ENCODE measurements around the gene SLC25A19.

Gene SLC25A19

DNA sequence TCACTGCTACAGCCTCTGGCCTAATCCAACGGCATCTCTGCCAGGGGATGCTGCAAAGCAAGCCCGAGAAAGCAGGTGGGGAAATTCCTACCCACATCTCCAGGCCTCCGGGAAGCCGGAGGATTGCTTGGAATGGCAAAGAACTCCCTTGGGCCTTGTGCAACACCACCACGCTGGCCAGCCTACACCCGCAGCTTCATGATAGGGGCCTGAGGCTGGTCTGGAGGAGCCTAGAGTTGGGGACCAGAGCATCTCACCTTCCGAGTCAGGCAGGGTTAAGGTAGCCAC lies 48.1 kb downstream of the SLC25A19 start:
- peaks cover 5% of the 10 kb centered on the region for H3K4me1 ChIP-seq (ENCODE audit: control insufficient read depth, insufficient read depth, low read length, poor library complexity, severe bottlenecking)
- H3K4me3 ChIP-seq (ENCODE audit: extremely low read depth, insufficient read depth, low read length, poor library complexity, severe bottlenecking): no peak overlapping the region
- no peaks in the 10 kb centered on the region for H3K9me3 ChIP-seq (ENCODE audit: control insufficient read depth, low read length)
- 96 to 97% methylated on average over 6 to 7 of the region's 7 CpGs for WGBS, 2 experiments (ENCODE audit: insufficient coverage in 2 of 2)
- peaks cover 91% of the 10 kb centered on the region for H3K36me3 ChIP-seq (ENCODE audit: control insufficient read depth, insufficient read depth, low read length)
- peak overlapping the region; percentile 5 for H3K27ac ChIP-seq (ENCODE audit: low read depth, low read length, severe bottlenecking)

DNA sequence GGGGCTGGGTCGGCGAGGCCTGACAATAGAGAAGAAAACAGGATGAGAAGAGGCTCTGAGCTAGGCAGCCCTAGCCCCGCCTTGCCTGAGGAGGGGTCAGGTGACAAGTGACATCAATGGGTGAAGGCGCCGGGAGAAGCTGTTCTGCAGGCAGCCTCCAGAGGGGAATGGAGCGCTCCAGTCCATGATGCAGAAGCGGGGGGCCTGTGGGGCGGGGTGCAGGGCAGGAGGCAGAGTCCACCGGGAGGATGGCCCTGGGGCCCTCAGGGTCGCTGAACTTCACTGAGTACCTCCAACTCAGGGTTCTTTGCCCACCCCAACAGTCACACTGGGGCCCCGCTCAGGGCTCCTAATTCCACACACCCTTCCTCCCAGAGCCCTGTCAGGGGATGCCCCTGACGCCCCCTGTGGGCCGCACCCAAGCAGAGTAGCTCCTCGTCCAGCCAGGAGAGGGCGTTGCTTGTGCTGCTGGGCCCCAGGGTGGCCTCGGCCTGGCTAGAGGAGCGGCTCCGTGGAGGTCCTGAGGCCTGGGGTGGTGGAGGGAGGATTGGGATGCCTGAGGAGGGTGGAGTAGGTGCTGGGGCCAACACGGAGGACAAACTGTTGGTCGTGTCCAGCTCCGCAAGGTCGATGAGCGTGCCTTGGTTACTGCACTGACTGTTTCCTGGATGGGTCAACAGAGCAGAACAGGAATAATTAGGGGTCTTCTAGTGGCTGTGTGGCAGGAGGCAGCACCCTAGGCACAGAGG lies 48.7 kb downstream of the SLC25A19 start:
- H3K4me1 ChIP-seq (ENCODE audit: control insufficient read depth, insufficient read depth, low read length, poor library complexity, severe bottlenecking): peaks cover 5% of the 10 kb centered on the region
- 75 to 84% methylated on average over 16 to 21 of the region's 23 CpGs for WGBS, 2 experiments (ENCODE audit: insufficient coverage in 2 of 2)
- no peaks in the 10 kb centered on the region for H3K9me3 ChIP-seq (ENCODE audit: control insufficient read depth, low read length)
- no peak overlapping the region for H3K4me3 ChIP-seq (ENCODE audit: extremely low read depth, insufficient read depth, low read length, poor library complexity, severe bottlenecking)
- H3K27ac ChIP-seq (ENCODE audit: low read depth, low read length, severe bottlenecking): peak overlapping the region; percentile 5
- peaks cover 91% of the 10 kb centered on the region for H3K36me3 ChIP-seq (ENCODE audit: control insufficient read depth, insufficient read depth, low read length)

DNA sequence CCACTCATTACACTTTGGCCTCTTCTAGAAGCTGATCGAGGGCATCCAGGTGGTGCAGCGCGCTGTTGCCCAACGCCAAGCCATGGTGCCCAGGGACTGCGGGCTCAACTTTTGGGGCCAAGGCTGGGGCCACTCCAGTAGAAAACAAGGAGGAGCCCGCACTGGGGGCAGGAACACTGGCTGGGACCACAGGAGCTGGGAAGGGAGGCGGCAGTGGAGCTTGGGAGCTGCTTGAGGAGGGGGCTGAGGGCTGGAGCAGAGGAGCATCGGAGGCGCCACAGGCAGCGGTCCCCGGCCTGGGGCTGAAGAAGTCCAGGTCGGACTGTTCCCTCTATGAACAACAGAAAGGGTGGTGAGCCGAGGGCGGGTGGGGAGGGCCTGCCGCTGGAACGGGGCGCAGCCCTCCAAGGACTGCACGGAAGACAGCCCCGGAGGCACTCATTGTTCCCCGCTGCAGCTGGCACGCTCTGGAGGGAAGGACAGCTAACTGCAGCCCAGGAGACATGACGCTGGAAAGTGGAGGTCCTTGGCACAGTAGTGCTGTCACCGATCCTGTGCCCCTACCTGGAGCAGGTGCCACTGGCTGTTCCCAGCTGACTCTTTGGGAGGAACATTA lies 49.3 kb downstream of the SLC25A19 start:
- no peaks in the 10 kb centered on the region for H3K9me3 ChIP-seq (ENCODE audit: control insufficient read depth, low read length)
- no peak overlapping the region for H3K4me3 ChIP-seq (ENCODE audit: extremely low read depth, insufficient read depth, low read length, poor library complexity, severe bottlenecking)
- peaks cover 5% of the 10 kb centered on the region for H3K4me1 ChIP-seq (ENCODE audit: control insufficient read depth, insufficient read depth, low read length, poor library complexity, severe bottlenecking)
- 95 to 96% methylated on average over 19 to 23 of the region's 23 CpGs for WGBS, 2 experiments (ENCODE audit: insufficient coverage in 2 of 2)
- peaks cover 91% of the 10 kb centered on the region for H3K36me3 ChIP-seq (ENCODE audit: control insufficient read depth, insufficient read depth, low read length)
- H3K27ac ChIP-seq (ENCODE audit: low read depth, low read length, severe bottlenecking): no peak overlapping the region

DNA sequence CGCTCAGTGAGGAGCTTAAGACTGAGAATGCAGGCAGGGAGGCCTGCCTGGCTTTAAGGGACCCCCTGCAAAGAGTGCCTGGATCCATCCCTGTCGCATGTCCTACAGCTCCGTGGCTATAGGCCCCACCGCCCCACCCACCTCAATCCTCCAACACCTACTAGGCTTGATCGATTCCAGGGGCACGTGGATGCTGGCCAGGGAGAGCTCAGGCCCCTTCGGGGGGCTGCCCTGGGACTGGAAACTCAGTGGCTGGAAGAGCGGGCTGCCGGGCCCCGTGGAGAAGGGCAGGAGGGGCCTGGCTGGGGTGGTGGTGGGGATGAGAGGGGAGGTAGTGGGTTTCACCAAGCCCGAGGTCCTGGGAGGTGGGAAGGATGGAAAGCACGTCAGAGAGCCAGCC lies 50.0 kb downstream of the SLC25A19 start:
- Histone ChIP-seq H3K36me3 (ENCODE audit: control insufficient read depth, insufficient read depth, low read length) (peaks cover 91% of the 10 kb centered on the region), H3K9me3 (ENCODE audit: control insufficient read depth, low read length) (no peaks in the 10 kb centered on the region), H3K27ac (ENCODE audit: low read depth, low read length, severe bottlenecking) (no peak overlapping the region), H3K4me3 (ENCODE audit: extremely low read depth, insufficient read depth, low read length, poor library complexity, severe bottlenecking) (no peak overlapping the region), H3K4me1 (ENCODE audit: control insufficient read depth, insufficient read depth, low read length, poor library complexity, severe bottlenecking) (peaks cover 5% of the 10 kb centered on the region)
- 92 to 99% methylated on average over 6 to 8 of the region's 12 CpGs for WGBS, 2 experiments (ENCODE audit: insufficient coverage in 2 of 2)

DNA sequence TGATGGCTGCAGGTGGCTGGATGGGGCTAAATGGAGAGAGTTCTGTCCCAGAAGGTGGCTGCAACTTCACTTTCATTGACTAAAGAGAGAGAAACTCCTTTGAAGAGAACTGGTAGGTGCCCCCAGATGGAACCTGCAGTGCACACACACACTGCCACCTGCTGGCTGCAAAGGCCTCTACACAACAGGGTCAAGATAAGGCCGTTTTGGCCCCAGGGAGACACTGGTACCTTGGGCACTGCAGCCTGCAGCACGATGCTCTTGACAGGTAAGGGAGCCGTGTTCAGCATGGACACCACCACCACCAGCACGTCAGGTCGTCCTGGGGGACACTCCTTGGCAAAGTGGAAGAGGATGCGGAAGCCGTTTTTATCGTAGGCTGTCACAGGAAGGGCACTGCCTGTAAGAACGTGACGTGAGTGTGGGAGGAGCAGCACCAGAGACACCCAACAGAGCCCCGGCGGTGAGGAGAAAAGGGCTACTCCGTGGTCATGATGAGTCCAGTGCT lies 50.5 kb downstream of the SLC25A19 start:
- 82 to 83% methylated on average over 11 to 13 of the region's 13 CpGs for WGBS, 2 experiments (ENCODE audit: insufficient coverage in 2 of 2)
- Histone ChIP-seq H3K9me3 (ENCODE audit: control insufficient read depth, low read length) (no peaks in the 10 kb centered on the region), H3K4me3 (ENCODE audit: extremely low read depth, insufficient read depth, low read length, poor library complexity, severe bottlenecking) (no peak overlapping the region), H3K4me1 (ENCODE audit: control insufficient read depth, insufficient read depth, low read length, poor library complexity, severe bottlenecking) (peaks cover 5% of the 10 kb centered on the region), H3K36me3 (ENCODE audit: control insufficient read depth, insufficient read depth, low read length) (peaks cover 88% of the 10 kb centered on the region), H3K27ac (ENCODE audit: low read depth, low read length, severe bottlenecking) (no peak overlapping the region)

DNA sequence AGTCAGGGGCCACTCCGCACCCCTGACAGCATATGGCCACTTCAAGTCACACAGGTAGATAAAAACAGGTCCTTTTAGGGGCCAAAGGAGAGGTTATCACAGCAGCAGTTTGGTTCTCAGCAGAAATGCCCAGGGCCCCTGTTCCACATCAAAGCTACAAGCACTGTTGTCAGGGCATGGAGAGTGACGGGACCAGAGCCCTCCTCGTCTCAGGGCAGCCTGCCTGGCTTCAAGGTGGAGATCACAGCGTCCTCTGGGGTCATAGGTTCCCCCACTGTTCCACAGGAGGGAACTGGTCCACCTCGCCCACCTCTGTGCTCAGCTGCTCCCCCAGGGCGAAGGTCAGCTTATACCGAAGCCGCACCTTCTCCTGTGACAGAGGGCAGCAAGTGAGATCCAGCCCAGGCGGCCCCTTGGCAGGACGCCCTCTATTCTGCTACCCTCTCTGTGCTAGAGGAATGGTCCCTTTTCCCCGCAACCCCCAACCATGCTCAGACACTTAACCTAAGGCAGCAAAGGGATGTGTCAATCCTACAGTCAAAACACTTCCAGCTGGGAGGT lies 51.1 kb downstream of the SLC25A19 start:
- Histone ChIP-seq H3K36me3 (ENCODE audit: control insufficient read depth, insufficient read depth, low read length) (peaks cover 90% of the 10 kb centered on the region), H3K4me1 (ENCODE audit: control insufficient read depth, insufficient read depth, low read length, poor library complexity, severe bottlenecking) (peaks cover 5% of the 10 kb centered on the region), H3K9me3 (ENCODE audit: control insufficient read depth, low read length) (no peaks in the 10 kb centered on the region), H3K4me3 (ENCODE audit: extremely low read depth, insufficient read depth, low read length, poor library complexity, severe bottlenecking) (no peak overlapping the region), H3K27ac (ENCODE audit: low read depth, low read length, severe bottlenecking) (no peak overlapping the region)
- 96 to 98% methylated on average over 10 to 11 of the region's 11 CpGs for WGBS, 2 experiments (ENCODE audit: insufficient coverage in 2 of 2)

DNA sequence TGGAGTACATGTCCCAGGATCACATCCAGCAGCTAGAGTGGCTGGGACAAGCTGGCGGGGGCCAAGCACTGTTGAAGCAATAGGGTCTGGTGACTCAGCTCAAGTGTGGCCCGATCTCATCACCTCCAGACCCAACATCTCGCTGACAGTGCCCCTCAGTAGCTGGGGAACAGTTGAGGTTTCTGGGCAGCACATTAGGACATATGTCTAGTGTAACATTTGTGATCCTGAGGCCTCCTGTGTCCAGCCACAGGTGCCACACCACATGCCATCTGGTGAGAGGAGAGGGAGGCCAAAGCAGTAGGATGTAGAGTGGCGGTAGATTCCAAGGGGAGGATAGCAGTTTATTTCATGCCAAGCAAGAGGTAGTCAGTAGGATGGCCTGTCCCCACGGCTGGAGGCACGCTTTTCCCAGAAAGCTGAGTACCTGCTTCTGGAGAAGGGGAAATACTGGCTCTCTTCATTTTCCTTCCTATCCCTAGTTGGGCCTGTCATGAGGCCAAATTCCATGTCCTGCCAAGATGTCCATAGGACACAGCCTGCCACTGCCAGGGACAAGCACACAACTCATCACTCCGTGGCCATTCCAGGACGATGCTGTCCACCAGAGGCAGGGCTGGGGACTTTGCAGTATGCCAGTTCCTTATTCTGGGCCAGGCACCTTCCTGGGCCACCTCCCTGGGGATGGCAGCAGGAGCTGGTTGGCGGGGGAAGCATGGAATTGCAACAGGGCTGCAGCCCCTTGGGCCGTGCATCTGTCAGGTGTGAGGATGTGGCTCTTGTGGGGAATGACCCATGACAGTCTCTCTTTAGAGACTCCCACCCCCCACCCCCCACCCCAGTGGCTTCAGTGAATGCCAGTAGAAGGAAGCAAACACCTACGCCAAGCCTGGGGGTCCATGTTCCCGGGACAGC lies 51.9 kb downstream of the SLC25A19 start:
- Histone ChIP-seq H3K4me1 (ENCODE audit: control insufficient read depth, insufficient read depth, low read length, poor library complexity, severe bottlenecking) (peaks cover 5% of the 10 kb centered on the region), H3K27ac (ENCODE audit: low read depth, low read length, severe bottlenecking) (no peak overlapping the region), H3K36me3 (ENCODE audit: control insufficient read depth, insufficient read depth, low read length) (peaks cover 91% of the 10 kb centered on the region), H3K9me3 (ENCODE audit: control insufficient read depth, low read length) (no peaks in the 10 kb centered on the region), H3K4me3 (ENCODE audit: extremely low read depth, insufficient read depth, low read length, poor library complexity, severe bottlenecking) (no peak overlapping the region)
- 89 to 95% methylated on average over 8 of the region's 12 CpGs for WGBS, 2 experiments (ENCODE audit: insufficient coverage in 2 of 2)

DNA sequence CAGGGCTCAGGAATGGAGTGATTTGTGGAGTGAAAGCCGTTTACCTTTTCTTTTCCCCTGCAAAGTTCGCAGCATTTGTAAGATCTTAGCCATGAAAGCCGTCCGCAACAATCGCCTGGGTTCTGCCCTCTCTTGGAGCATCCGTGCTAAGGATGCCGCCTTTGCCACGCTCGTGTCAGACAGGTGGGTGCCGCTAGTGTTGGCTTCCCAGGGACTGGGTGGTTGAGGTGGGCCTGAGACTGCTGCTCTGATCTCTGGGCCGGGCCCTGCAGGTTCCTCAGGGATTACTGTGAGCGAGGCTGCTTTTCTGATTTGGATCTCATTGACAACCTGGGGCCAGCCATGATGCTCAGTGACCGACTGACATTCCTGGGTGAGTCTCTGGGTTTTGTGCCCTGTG lies 56.4 kb downstream of the SLC25A19 start:
- Histone ChIP-seq H3K4me3 (ENCODE audit: extremely low read depth, insufficient read depth, low read length, poor library complexity, severe bottlenecking) (no peak overlapping the region), H3K4me1 (ENCODE audit: control insufficient read depth, insufficient read depth, low read length, poor library complexity, severe bottlenecking) (no peaks in the 10 kb centered on the region), H3K9me3 (ENCODE audit: control insufficient read depth, low read length) (no peaks in the 10 kb centered on the region), H3K27ac (ENCODE audit: low read depth, low read length, severe bottlenecking) (no peak overlapping the region), H3K36me3 (ENCODE audit: control insufficient read depth, insufficient read depth, low read length) (peaks cover 92% of the 10 kb centered on the region)
- 98% methylated on average over 11 to 13 of the region's 13 CpGs for WGBS, 2 experiments (ENCODE audit: insufficient coverage in 2 of 2)

DNA sequence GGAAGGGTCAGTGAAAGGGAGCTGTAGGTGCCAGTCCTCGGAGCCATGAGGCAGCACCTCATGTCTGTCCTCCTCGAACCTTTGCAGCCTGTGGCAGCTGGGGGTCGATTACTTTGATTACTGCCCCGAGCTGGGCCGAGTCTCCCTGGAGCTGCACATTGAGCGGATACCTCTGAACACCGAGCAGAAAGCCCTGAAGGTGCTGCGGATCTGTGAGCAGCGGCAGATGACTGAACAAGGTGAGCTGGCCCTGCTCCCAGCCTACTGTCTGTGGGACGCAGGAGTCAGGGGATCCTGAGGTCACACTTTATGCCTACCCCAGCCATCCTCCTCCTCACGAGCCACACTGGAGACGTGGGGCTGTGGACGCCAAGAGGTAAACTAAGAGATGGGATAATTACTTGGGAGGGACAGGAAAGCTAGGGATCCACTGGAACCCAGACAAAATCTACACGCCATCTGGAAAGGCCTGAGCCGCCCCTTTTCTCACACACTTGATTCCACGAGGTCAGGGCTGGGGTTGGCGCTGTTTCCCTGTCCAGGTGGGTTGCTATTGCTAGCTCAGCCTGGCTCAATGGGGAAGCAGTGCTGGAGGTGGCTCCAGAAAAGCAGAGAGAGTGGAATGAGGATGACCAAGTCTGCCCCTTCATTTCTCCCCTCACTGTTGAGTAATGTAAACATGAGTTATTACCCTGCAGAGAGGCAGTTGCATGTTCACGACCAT lies 57.3 kb downstream of the SLC25A19 start:
- WGBS, 2 experiments (ENCODE audit: insufficient coverage in 2 of 2): 97 to 98% methylated on average over 13 to 14 of the region's 18 CpGs
- Histone ChIP-seq H3K4me3 (ENCODE audit: extremely low read depth, insufficient read depth, low read length, poor library complexity, severe bottlenecking) (no peak overlapping the region), H3K27ac (ENCODE audit: low read depth, low read length, severe bottlenecking) (no peak overlapping the region), H3K4me1 (ENCODE audit: control insufficient read depth, insufficient read depth, low read length, poor library complexity, severe bottlenecking) (no peaks in the 10 kb centered on the region), H3K36me3 (ENCODE audit: control insufficient read depth, insufficient read depth, low read length) (peaks cover 91% of the 10 kb centered on the region), H3K9me3 (ENCODE audit: control insufficient read depth, low read length) (no peaks in the 10 kb centered on the region)

DNA sequence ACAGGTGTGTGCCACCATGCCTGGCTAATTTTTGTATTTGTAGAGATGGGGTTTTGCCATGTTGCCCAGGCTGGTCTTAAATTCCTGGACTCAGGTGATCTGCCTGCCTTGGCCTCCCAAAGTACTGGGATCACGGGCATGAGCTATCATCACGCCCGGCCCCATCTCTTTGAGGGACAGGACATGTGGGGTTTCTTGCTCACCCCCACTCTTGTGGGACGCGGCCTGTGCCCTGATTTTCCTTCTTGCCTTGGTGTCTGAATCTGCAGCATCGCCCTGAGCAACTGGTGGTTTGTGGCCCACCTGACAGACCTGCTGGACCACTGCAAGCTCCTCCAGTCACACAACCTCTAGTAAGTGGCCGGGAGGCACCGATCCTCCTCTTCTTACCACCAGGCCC lies 58.2 kb downstream of the SLC25A19 start:
- WGBS, 2 experiments (ENCODE audit: insufficient coverage in 2 of 2): 99 to 100% methylated on average over 3 to 8 of the region's 8 CpGs
- Histone ChIP-seq H3K36me3 (ENCODE audit: control insufficient read depth, insufficient read depth, low read length) (peaks cover 91% of the 10 kb centered on the region), H3K4me3 (ENCODE audit: extremely low read depth, insufficient read depth, low read length, poor library complexity, severe bottlenecking) (no peak overlapping the region), H3K9me3 (ENCODE audit: control insufficient read depth, low read length) (no peaks in the 10 kb centered on the region), H3K27ac (ENCODE audit: low read depth, low read length, severe bottlenecking) (no peak overlapping the region), H3K4me1 (ENCODE audit: control insufficient read depth, insufficient read depth, low read length, poor library complexity, severe bottlenecking) (no peaks in the 10 kb centered on the region)

Measured in mesodermal cell (in vitro differentiated cells).